Stimulated activated CD8-positive, alpha-beta memory T cell treated with anti-CD3 and anti-CD28 coated beads, Interleukin-12 subunit alpha, Interleukin-12 subunit beta, amount 100 ng/mL, for 24 hours (primary cell): ENCODE measurements around the gene LSM14B.

Experiments used
- DNase-seq: peaks from one replicate; pipeline ENCODE4 v3.0.0-alpha.2; 2020; ENCODE audit errors: extremely low read depth

Gene LSM14B

GRCh38 chr20:62163485-62163865 is 41.2 kb downstream of the LSM14B start:
- no peak for DNase-seq

GRCh38 chr20:62163986-62164762 is 41.9 kb downstream of the LSM14B start:
- DNase-seq = no peak

- no peak for DNase-seq
Measured at GRCh38 chr20:62164879-62165761, 42.8 kb downstream of the LSM14B start.

- no peak for DNase-seq
Measured at GRCh38 chr20:62165762-62166399, 43.6 kb downstream of the LSM14B start.

GRCh38 chr20:62167474-62167873 is 45.2 kb downstream of the LSM14B start:
- DNase-seq = no peak

GRCh38 chr20:62168061-62168460 is 45.8 kb downstream of the LSM14B start:
- no peak for DNase-seq

GRCh38 chr20:62168890-62169435 is 46.7 kb downstream of the LSM14B start:
- no peak for DNase-seq

- no peak for DNase-seq
Measured at GRCh38 chr20:62170536-62170935, 48.3 kb downstream of the LSM14B start.

- no peak for DNase-seq
Measured at GRCh38 chr20:62171245-62171644, 49.0 kb downstream of the LSM14B start.

GRCh38 chr20:62172666-62173065 is 50.4 kb downstream of the LSM14B start:
- DNase-seq = no peak

GRCh38 chr20:62174021-62174804 is 51.9 kb downstream of the LSM14B start:
- no peak for DNase-seq

- DNase-seq = no peak
Measured at GRCh38 chr20:62174870-62175624, 52.8 kb downstream of the LSM14B start.

GRCh38 chr20:62175711-62176110 is 53.4 kb downstream of the LSM14B start:
- no peak for DNase-seq

- no peak for DNase-seq
Measured at GRCh38 chr20:62176866-62177265, 54.6 kb downstream of the LSM14B start.

- DNase-seq = no peak
Measured at GRCh38 chr20:62177307-62177706, 55.0 kb downstream of the LSM14B start.

- no peak for DNase-seq
Measured at GRCh38 chr20:62178316-62179161, 56.3 kb downstream of the LSM14B start.

GRCh38 chr20:62179162-62179504 is 56.9 kb downstream of the LSM14B start:
- DNase-seq = no peak

GRCh38 chr20:62181808-62182207 is 59.5 kb downstream of the LSM14B start:
- no peak for DNase-seq

- DNase-seq = peak; percentile 87
Measured at GRCh38 chr20:62182469-62183425, 60.5 kb downstream of the LSM14B start, which contains the start of gene MTG2. MTG2 (plus strand) TSS chr20:62183028; CDS start chr20:62193421, 10,393 bp downstream.
